OCI-LY7 (cell line): ENCODE results near the gene IGF2BP1. TPM values are rescaled to one million over a fixed set of nuclear protein-coding genes. Genes with fewer than 3 reads are reported as not detected.
"Not testable (repeated sequence)": the region's sequence is repeated elsewhere in the genome, so short reads cannot be mapped to it uniquely, and the experiment has no call there.

ENCODE experiments used
- BruUV-seq: library from RNA; stranded (reverse); fragments of 400-500 nt; replicated peaks from 2 replicates; lab custom pipeline; 2021; lab: Mats Ljungman, UMichigan
- CTCF ChIA-PET: fragments of 300-600 bp; sonication (Branson Sonifier 250); formaldehyde crosslinking; loops from one replicate; lab custom pipeline; 2022; ENCODE audit warnings: antibody characterized with exemption; ENCODE audit not compliant: unreplicated experiment; lab: Charles Lee
- POLR2A ChIA-PET: fragments of 300-600 bp; sonication (Branson Sonifier 250); formaldehyde crosslinking; loops from one replicate; lab custom pipeline; 2022; ENCODE audit warnings: antibody characterized with exemption; lab: Charles Lee
- DNase-seq: peaks from one replicate; pipeline ENCODE4 v3.0.0-alpha.2; 2015; ENCODE audit warnings: low spot score
- H2AFZ ChIP-seq: fragments of 200-600 bp; sonication (generic), shearing (Covaris generic); 2 replicates; pipeline ENCODE4 v1.6.1; 2014; ENCODE audit warnings: mild to moderate bottlenecking, antibody characterized with exemption, low read length, moderate library complexity
- H3K27ac ChIP-seq: fragments of 200-600 bp; sonication (generic); 2 replicates; pipeline ENCODE4 v1.5.1; 2014; ENCODE audit warnings: mixed run types, low read depth, mild to moderate bottlenecking, moderate library complexity, low read length, inconsistent platforms; ENCODE audit not compliant: poor library complexity, severe bottlenecking
- H3K36me3 ChIP-seq: fragments of 200-600 bp; sonication (generic); 2 replicates; pipeline ENCODE4 v1.6.1; 2014; ENCODE audit warnings: mild to moderate bottlenecking, antibody characterized with exemption, low read length, moderate library complexity, mixed read lengths; ENCODE audit not compliant: insufficient read depth
- H3K4me1 ChIP-seq: fragments of 200-600 bp; sonication (generic); 2 replicates; pipeline ENCODE4 v1.5.1; 2014; ENCODE audit warnings: mild to moderate bottlenecking, low read length; ENCODE audit not compliant: insufficient read depth, poor library complexity, severe bottlenecking
- H3K4me2 ChIP-seq: fragments of 200-600 bp; sonication (generic); 2 replicates; pipeline ENCODE4 v1.6.1; 2014; ENCODE audit warnings: mild to moderate bottlenecking, low read length
- H3K4me3 ChIP-seq: fragments of 200-600 bp; sonication (generic); 2 replicates; pipeline ENCODE4 v1.5.1; 2014; ENCODE audit warnings: mild to moderate bottlenecking, low read depth, low read length; ENCODE audit not compliant: poor library complexity, severe bottlenecking
- H3K79me2 ChIP-seq: fragments of 200-600 bp; sonication (generic); 2 replicates; pipeline ENCODE4 v1.6.1; 2016; ENCODE audit warnings: low read depth, mild to moderate bottlenecking, low read length, moderate library complexity, mixed read lengths; ENCODE audit not compliant: insufficient read depth
- H3K9me2 ChIP-seq: fragments of 200-600 bp; sonication (generic); 2 replicates; pipeline ENCODE4 v1.6.1; 2016; ENCODE audit warnings: mild to moderate bottlenecking, low read length, mixed read lengths; ENCODE audit not compliant: insufficient read depth
- H3K9me3 ChIP-seq: fragments of 200-600 bp; sonication (generic); 2 replicates; pipeline ENCODE4 v1.6.1; 2014; ENCODE audit warnings: mild to moderate bottlenecking, mixed run types, low read length, mixed read lengths
- H4K20me1 ChIP-seq: fragments of 200-600 bp; sonication (generic); 2 replicates; pipeline ENCODE4 v1.6.1; 2014; ENCODE audit warnings: mild to moderate bottlenecking, antibody characterized with exemption, low read length, moderate library complexity, mixed read lengths; ENCODE audit not compliant: insufficient read depth
- CTCF ChIP-seq: fragments of 200-600 bp; sonication (generic); conservative IDR thresholded peaks from 2 replicates; pipeline ENCODE4 v1.5.1; 2014; ENCODE audit warnings: mild to moderate bottlenecking, antibody characterized with exemption, low read length, moderate library complexity, mixed read lengths
- EZH2phosphoT487 ChIP-seq: fragments of 200-600 bp; sonication (generic); IDR thresholded peaks from 2 replicates; pipeline ENCODE4 v1.6.1; 2018; ENCODE audit warnings: low read depth, borderline replicate concordance, mild to moderate bottlenecking, mixed run types, antibody characterized with exemption, low read length, moderate library complexity, mixed read lengths
- intact Hi-C: fragments of 100-400 bp; cut with micrococcal nuclease; formaldehyde crosslinking; loops from one replicate; pipeline ENCODE4 v1.10.0; 2022; ENCODE audit not compliant: unreplicated experiment
- total RNA-seq, 2 experiments: library from RNA; depleted of rRNA in 1 of 2; stranded (reverse); fragments of >200 nt in 1 of 2; shearing (Covaris generic) in 1 of 2; gene quantifications; 2 replicates each; pipeline ENCODE4 v1.2.3, GENCODE V29; 2014 to 2022

IGF2BP1 gene
- total RNA-seq, 2 experiments from 2014 or later = 18.9 to 46.4 TPM

- Histone ChIP-seq H3K9me3 (no peaks in the 10 kb centered on the region), H3K27ac (no peak overlapping the region), H3K4me2 (no peak overlapping the region), H3K79me2 (no peaks in the 10 kb centered on the region), H2AFZ (no peak overlapping the region), H3K4me1 (no peaks in the 10 kb centered on the region), H3K4me3 (no peak overlapping the region), H4K20me1 (no peaks in the 10 kb centered on the region), H3K36me3 (peaks cover 72% of the 10 kb centered on the region), H3K9me2 (no peaks in the 10 kb centered on the region)
- TF ChIP-seq CTCF (peak; percentile 46; the same call in 1 of the 2 replicates), EZH2phosphoT487 (no peak)
- CTCF ChIA-PET = no interaction called here
- no peak for DNase-seq
- intact Hi-C loops = no loop called here
- BruUV-seq = no TSS peak
- POLR2A ChIA-PET = no interaction called here
These were observed 39.1 kb downstream of the IGF2BP1 start for GRCh38 chr17:49036270-49036626.

- H3K36me3 ChIP-seq = peaks cover 82% of the 10 kb centered on the region
- no peaks in the 10 kb centered on the region for H3K4me1 ChIP-seq
- H2AFZ ChIP-seq = no peak overlapping the region
- no peak for DNase-seq
- TF ChIP-seq CTCF = no peak
- TF ChIP-seq EZH2phosphoT487 = no peak
- CTCF ChIA-PET = no interaction called here
- intact Hi-C loops = no loop called here
- no peaks in the 10 kb centered on the region for H3K9me2 ChIP-seq
- POLR2A ChIA-PET = no interaction called here
- H4K20me1 ChIP-seq = no peaks in the 10 kb centered on the region
- H3K4me2 ChIP-seq = no peak overlapping the region
- no peak overlapping the region for H3K4me3 ChIP-seq
- BruUV-seq = no TSS peak
- no peak overlapping the region for H3K27ac ChIP-seq
- H3K79me2 ChIP-seq = no peaks in the 10 kb centered on the region
- no peaks in the 10 kb centered on the region for H3K9me3 ChIP-seq
These were observed 41.0 kb downstream of the IGF2BP1 start for GRCh38 chr17:49038138-49038537.

- Histone ChIP-seq H3K9me3 (no peaks in the 10 kb centered on the region), H3K9me2 (no peaks in the 10 kb centered on the region), H3K4me1 (no peaks in the 10 kb centered on the region), H3K4me2 (no peak overlapping the region), H3K27ac (no peak overlapping the region), H3K4me3 (no peak overlapping the region), H3K36me3 (peaks cover 85% of the 10 kb centered on the region), H3K79me2 (no peaks in the 10 kb centered on the region), H2AFZ (no peak overlapping the region), H4K20me1 (no peaks in the 10 kb centered on the region)
- TF ChIP-seq EZH2phosphoT487 (no peak), CTCF (no peak)
- no peak for DNase-seq
- CTCF ChIA-PET = no interaction called here
- intact Hi-C loops = no loop called here
- no TSS peak for BruUV-seq
- POLR2A ChIA-PET = no interaction called here
These were observed 41.4 kb downstream of the IGF2BP1 start for GRCh38 chr17:49038544-49038943.

GRCh38 chr17:49039518-49039917 lies 42.3 kb downstream of the IGF2BP1 start:
- BruUV-seq, H3K4me2 ChIP-seq, H3K27ac ChIP-seq, DNase-seq, H3K9me2 ChIP-seq, intact Hi-C loops, H4K20me1 ChIP-seq, POLR2A ChIA-PET, H2AFZ ChIP-seq, H3K4me1 ChIP-seq, CTCF ChIA-PET, H3K4me3 ChIP-seq, H3K9me3 ChIP-seq, H3K79me2 ChIP-seq: not testable (repeated sequence)
- peaks cover 86% of the 10 kb centered on the region for H3K36me3 ChIP-seq
